GM19351 (cell line): Measurements from ENCODE around the gene NINL.
"Not testable (repeated sequence)": the region's sequence is repeated elsewhere in the genome, so short reads cannot be mapped to it uniquely, and the experiment has no call there.

Source experiments
- ATAC-seq: cut with Tn5 transposase; IDR thresholded peaks from one replicate; pipeline ENCODE4 v1.9.1; 2021; ENCODE audit warnings: mild to moderate bottlenecking, moderate library complexity; ENCODE audit not compliant: unreplicated experiment

Gene NINL

GRCh38 chr20:25561771-25562170 lies 23.6 kb downstream of the NINL start:
- not testable (repeated sequence) for ATAC-seq

GRCh38 chr20:25553819-25554296 lies 31.5 kb downstream of the NINL start:
- no peak for ATAC-seq

- no peak for ATAC-seq
Measured at GRCh38 chr20:25552977-25553376, 32.4 kb downstream of the NINL start.

- no peak for ATAC-seq
Measured at GRCh38 chr20:25551413-25552215, 33.7 kb downstream of the NINL start.

GRCh38 chr20:25550645-25551337 lies 34.5 kb downstream of the NINL start:
- ATAC-seq = not testable (repeated sequence)

- no peak for ATAC-seq
Measured at GRCh38 chr20:25549843-25550477, 35.4 kb downstream of the NINL start.

GRCh38 chr20:25549172-25549773 lies 36.1 kb downstream of the NINL start:
- ATAC-seq = no peak

- ATAC-seq = no peak
Measured at GRCh38 chr20:25548613-25549086, 36.7 kb downstream of the NINL start.

- ATAC-seq = no peak
Measured at GRCh38 chr20:25547999-25548398, 37.3 kb downstream of the NINL start.

GRCh38 chr20:25547063-25547462 lies 38.3 kb downstream of the NINL start:
- ATAC-seq = no peak

GRCh38 chr20:25546048-25546447 lies 39.3 kb downstream of the NINL start:
- ATAC-seq = no peak

GRCh38 chr20:25545171-25545570 lies 40.2 kb downstream of the NINL start:
- no peak for ATAC-seq

GRCh38 chr20:25544734-25545133 lies 40.6 kb downstream of the NINL start:
- ATAC-seq = no peak

GRCh38 chr20:25544311-25544710 lies 41.0 kb downstream of the NINL start:
- no peak for ATAC-seq

GRCh38 chr20:25543068-25543467 lies 42.3 kb downstream of the NINL start:
- ATAC-seq = no peak

- ATAC-seq = peak; percentile 37
Measured at GRCh38 chr20:25541676-25542075, 43.7 kb downstream of the NINL start.

- ATAC-seq = peak; percentile 52
Measured at GRCh38 chr20:25539742-25540672, 45.3 kb downstream of the NINL start.

- ATAC-seq = no peak
Measured at GRCh38 chr20:25538838-25539665, 46.3 kb downstream of the NINL start.

GRCh38 chr20:25537890-25538289 lies 47.4 kb downstream of the NINL start:
- no peak for ATAC-seq
